T-helper 2 cell treated with Interferon-gamma antibody and Interleukin-4, amounts not matched to agents 5 μg/mL and 100 μg/mL, for 36 hours (primary cell): ENCODE data around the gene GTPBP6.
"Not testable (repeated sequence)": the region's sequence is repeated elsewhere in the genome, so short reads cannot be mapped to it uniquely, and the experiment has no call there.

Experiments
- DNase-seq: peaks from one replicate; pipeline ENCODE4 v3.0.0; 2021; ENCODE audit warnings: low spot score
- H3K27ac Mint-ChIP-seq: one replicate; pipeline ENCODE4 v1.8.0; 2021; ENCODE audit warnings: mild to moderate bottlenecking, mixed read lengths
- H3K27me3 Mint-ChIP-seq: one replicate; pipeline ENCODE4 v1.8.0; 2021; ENCODE audit warnings: low read depth, mixed read lengths
- H3K36me3 Mint-ChIP-seq: one replicate; pipeline ENCODE4 v1.8.0; 2021; ENCODE audit warnings: low read depth, mixed read lengths
- H3K4me1 Mint-ChIP-seq: one replicate; pipeline ENCODE4 v1.8.0; 2021; ENCODE audit warnings: low read depth, mixed read lengths
- H3K4me3 Mint-ChIP-seq: one replicate; pipeline ENCODE4 v1.8.0; 2022; ENCODE audit warnings: mild to moderate bottlenecking, moderate library complexity, mixed read lengths
- H3K9me3 Mint-ChIP-seq: one replicate; pipeline ENCODE4 v1.8.0; 2021; ENCODE audit warnings: mixed read lengths

Gene GTPBP6

GRCh38 chrX:334971-335757 is 16.6 kb upstream of the GTPBP6 start:
- H3K4me1 Mint-ChIP-seq, result no peaks in the 10 kb centered on the region
- H3K36me3 Mint-ChIP-seq, result peaks cover 25% of the 10 kb centered on the region
- no peaks in the 10 kb centered on the region for H3K27me3 Mint-ChIP-seq
- no peak for DNase-seq
- H3K9me3 Mint-ChIP-seq, result no peaks in the 10 kb centered on the region
- no peak overlapping the region for H3K27ac Mint-ChIP-seq
- H3K4me3 Mint-ChIP-seq, result no peak overlapping the region

- Mint-ChIP-seq H3K36me3 (peaks cover 25% of the 10 kb centered on the region), H3K27me3 (no peaks in the 10 kb centered on the region), H3K27ac (no peak overlapping the region), H3K9me3 (no peaks in the 10 kb centered on the region), H3K4me1 (no peaks in the 10 kb centered on the region), H3K4me3 (no peak overlapping the region)
- no peak for DNase-seq
Observed at GRCh38 chrX:334331-334891, 15.8 kb upstream of the GTPBP6 start.

DNA sequence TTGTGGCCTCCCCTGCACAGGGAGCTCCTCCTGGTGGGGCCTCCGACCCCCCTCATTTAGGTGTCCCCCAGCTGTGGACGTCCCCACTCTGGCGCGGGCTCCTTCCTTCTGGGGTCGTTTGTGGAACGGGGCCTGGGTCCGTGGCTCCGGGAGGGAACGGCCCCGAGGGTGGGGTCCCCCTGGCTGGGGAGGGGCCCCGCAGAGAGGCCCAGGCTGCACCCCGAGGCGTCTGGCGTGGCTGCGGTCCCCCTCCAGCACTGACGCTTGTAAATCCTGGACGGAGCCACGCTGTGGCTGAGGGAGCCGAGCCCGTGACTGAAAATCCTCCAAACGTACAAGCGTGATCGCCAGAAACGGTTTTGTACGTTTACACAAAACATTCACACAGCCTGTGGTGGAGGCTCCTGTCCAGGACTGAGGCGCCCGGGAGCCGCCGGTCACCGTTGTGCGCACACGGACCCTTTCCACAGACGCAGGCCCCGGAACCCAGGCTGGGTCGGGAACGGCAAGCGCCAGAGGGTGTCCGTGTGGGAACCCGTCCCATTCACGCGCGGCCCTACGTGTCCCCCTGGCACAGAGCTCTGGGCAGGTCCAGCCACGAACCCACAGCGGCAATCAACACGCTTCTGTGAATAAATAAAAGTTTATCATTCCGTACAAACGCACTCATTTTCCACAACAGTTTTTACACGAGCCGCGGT is 15.2 kb upstream of the GTPBP6 start:
- H3K36me3 Mint-ChIP-seq, result peaks cover 23% of the 10 kb centered on the region
- no peaks in the 10 kb centered on the region for H3K27me3 Mint-ChIP-seq

DNA sequence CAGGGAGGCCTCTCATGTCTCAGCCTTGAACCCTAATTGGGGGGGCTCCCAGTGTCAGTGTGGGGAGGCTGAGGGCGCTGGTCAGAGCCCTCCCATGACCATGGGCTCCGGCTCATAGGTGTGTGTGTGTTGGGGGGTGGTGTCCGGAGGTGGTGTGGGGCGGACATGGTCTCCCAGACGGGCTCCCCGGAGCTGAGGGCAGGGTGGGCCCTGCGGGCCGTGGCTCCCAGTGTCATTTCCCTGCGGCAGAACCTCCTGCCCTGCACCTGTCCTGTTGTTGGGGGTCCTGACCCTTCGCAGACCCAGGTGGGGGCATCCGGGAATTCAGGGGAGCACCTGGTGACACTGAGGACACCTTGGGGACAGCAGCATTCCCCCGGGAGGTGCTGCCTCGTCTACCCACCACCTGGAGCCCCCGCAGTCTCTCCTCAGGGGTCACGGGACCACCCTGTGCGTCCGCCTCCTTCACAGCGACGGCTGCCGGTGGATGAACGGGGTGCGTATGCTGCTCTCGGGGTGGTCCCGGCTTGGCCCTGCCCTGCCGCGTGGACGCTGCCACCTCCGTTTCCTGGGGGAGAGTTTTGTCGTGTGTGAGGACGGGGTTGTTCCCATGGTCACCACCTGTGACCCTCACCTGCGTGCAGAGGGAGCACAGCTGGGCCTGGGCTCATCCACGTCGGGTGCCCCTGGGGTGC is 14.5 kb upstream of the GTPBP6 start:
- Mint-ChIP-seq H3K27me3 (no peaks in the 10 kb centered on the region), H3K9me3 (no peaks in the 10 kb centered on the region), H3K36me3 (peaks cover 17% of the 10 kb centered on the region), H3K4me3 (no peak overlapping the region), H3K4me1 (no peaks in the 10 kb centered on the region), H3K27ac (no peak overlapping the region)
- DNase-seq, result no peak

More for the DNA sequence above, 15.2 kb upstream of the GTPBP6 start:
- Mint-ChIP-seq H3K4me3 (no peak overlapping the region), H3K9me3 (no peaks in the 10 kb centered on the region), H3K4me1 (no peaks in the 10 kb centered on the region), H3K27ac (no peak overlapping the region)
- no peak for DNase-seq

GRCh38 chrX:332496-332860 is 13.9 kb upstream of the GTPBP6 start:
- Mint-ChIP-seq H3K36me3 (peaks cover 11% of the 10 kb centered on the region), H3K27ac (no peak overlapping the region), H3K4me3 (no peak overlapping the region), H3K27me3 (no peaks in the 10 kb centered on the region), H3K9me3 (no peaks in the 10 kb centered on the region), H3K4me1 (no peaks in the 10 kb centered on the region)
- DNase-seq, result no peak

GRCh38 chrX:331825-332495 is 13.4 kb upstream of the GTPBP6 start:
- Mint-ChIP-seq H3K9me3 (no peaks in the 10 kb centered on the region), H3K36me3 (peaks cover 7% of the 10 kb centered on the region), H3K4me1 (no peaks in the 10 kb centered on the region), H3K27me3 (no peaks in the 10 kb centered on the region), H3K27ac (no peak overlapping the region), H3K4me3 (no peak overlapping the region)
- no peak for DNase-seq

DNA sequence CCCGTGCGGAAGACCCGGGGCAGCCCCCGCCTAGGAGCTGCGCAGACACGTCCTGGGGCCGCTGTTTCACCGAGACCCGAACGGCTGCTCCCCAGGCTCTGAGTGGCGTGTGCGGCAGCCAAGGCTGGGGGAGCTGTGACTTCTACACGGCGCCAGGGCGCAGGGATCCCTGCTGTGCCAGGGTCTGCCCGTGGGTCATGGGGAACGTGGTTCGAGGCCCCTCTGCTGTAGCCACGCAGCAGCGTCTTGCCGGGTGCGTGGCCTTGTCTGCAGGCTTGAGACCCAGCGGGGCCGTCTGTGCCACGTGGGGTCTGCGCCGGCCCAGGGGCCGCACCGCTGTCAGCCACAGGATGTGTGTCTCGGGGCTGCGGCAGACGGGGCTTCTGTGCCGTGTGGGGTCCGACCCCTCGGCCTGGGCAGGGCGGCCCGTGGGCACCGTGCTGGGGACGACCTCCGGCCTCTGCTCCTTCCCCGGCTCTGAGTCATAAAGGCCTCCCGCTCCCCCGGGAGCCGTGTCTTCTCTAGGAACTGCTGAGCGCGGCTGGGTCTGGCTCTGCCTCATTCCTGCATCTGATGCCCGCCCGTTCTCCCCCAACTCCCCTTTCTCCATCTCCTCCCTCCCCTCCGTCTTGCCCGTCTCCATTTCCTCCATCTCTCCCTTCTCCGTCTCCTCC is 12.7 kb upstream of the GTPBP6 start:
- DNase-seq, result no peak
- no peak overlapping the region for H3K27ac Mint-ChIP-seq
- H3K27me3 Mint-ChIP-seq, result no peaks in the 10 kb centered on the region
- no peaks in the 10 kb centered on the region for H3K4me1 Mint-ChIP-seq
- H3K9me3 Mint-ChIP-seq, result no peaks in the 10 kb centered on the region
- H3K36me3 Mint-ChIP-seq, result peaks cover 3% of the 10 kb centered on the region
- H3K4me3 Mint-ChIP-seq, result no peak overlapping the region

- no peaks in the 10 kb centered on the region for H3K4me1 Mint-ChIP-seq
- H3K27ac Mint-ChIP-seq, result no peak overlapping the region
- H3K9me3 Mint-ChIP-seq, result no peaks in the 10 kb centered on the region
- no peaks in the 10 kb centered on the region for H3K27me3 Mint-ChIP-seq
- H3K36me3 Mint-ChIP-seq, result no peaks in the 10 kb centered on the region
- DNase-seq, result no peak
- H3K4me3 Mint-ChIP-seq, result no peak overlapping the region
Observed at GRCh38 chrX:330726-331150, 12.1 kb upstream of the GTPBP6 start.

- not testable (repeated sequence) for H3K27me3 Mint-ChIP-seq, H3K27ac Mint-ChIP-seq, H3K4me3 Mint-ChIP-seq, H3K36me3 Mint-ChIP-seq, H3K9me3 Mint-ChIP-seq, H3K4me1 Mint-ChIP-seq, DNase-seq
Observed at GRCh38 chrX:330141-330725, 11.6 kb upstream of the GTPBP6 start.

- no peak overlapping the region for H3K27ac Mint-ChIP-seq
Observed at GRCh38 chrX:329291-329910, 10.8 kb upstream of the GTPBP6 start.

DNA sequence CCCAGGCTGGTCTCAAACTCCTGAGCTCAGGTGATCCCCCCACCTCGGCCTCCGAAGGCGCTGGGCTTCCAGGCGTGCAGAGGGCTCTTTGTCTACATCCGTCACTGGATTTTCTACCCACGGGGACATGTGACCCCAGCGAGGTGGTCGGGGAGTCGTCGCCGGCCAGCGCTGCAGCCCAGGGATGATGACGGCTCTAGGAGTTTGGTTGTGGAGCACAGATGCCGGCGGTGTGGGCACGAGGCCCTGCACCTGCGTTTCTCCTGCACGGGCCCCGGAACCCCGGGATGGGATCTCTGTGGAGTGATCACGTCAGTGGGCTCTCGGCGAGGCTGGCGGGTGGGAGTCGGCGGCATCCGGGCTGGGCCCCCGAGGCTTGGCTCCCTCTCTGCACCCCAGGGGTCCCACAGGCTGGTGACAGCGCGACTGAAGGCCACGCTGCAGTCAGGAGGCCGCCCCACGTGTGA is 9.1 kb upstream of the GTPBP6 start:
- H3K4me3 Mint-ChIP-seq, result no peak overlapping the region
- no peaks in the 10 kb centered on the region for H3K27me3 Mint-ChIP-seq
- H3K27ac Mint-ChIP-seq, result no peak overlapping the region
- H3K9me3 Mint-ChIP-seq, result no peaks in the 10 kb centered on the region
- H3K4me1 Mint-ChIP-seq, result peaks cover 9% of the 10 kb centered on the region
- H3K36me3 Mint-ChIP-seq, result no peaks in the 10 kb centered on the region
- DNase-seq, result no peak

More at GRCh38 chrX:329291-329910, 10.8 kb upstream of the GTPBP6 start:
- Mint-ChIP-seq H3K9me3 (no peaks in the 10 kb centered on the region), H3K36me3 (no peaks in the 10 kb centered on the region), H3K27me3 (no peaks in the 10 kb centered on the region), H3K4me3 (no peak overlapping the region), H3K4me1 (peaks cover 3% of the 10 kb centered on the region)
- DNase-seq, result no peak

GRCh38 chrX:324664-325063 is 6.1 kb upstream of the GTPBP6 start:
- not testable (repeated sequence) for DNase-seq, H3K9me3 Mint-ChIP-seq, H3K27ac Mint-ChIP-seq, H3K27me3 Mint-ChIP-seq, H3K4me3 Mint-ChIP-seq, H3K36me3 Mint-ChIP-seq
- peaks cover 17% of the 10 kb centered on the region for H3K4me1 Mint-ChIP-seq
